ENCODE results near the gene PCBP3.

DNA sequence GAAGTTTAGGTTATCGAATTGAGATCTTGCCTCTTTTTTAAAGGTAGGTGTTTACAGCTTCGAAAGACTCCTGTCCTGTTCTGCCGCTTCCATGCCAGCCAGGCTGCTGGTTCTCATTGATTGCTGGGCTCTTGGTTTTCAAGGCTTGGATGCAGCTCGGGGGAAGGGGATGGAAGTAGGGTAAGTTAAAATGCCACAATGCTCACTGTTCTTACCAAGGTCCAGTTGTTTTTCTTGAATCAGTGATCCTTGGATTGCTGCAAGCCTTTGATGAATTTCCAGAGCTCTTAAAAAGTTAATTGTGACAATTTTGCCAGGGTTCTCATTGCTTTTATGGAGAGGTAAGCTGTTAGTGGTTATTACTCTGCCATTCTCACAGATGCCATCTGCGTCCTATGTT, 74.9 kb downstream of the PCBP3 start:
- TF ChIP-seq, protein P1, sequence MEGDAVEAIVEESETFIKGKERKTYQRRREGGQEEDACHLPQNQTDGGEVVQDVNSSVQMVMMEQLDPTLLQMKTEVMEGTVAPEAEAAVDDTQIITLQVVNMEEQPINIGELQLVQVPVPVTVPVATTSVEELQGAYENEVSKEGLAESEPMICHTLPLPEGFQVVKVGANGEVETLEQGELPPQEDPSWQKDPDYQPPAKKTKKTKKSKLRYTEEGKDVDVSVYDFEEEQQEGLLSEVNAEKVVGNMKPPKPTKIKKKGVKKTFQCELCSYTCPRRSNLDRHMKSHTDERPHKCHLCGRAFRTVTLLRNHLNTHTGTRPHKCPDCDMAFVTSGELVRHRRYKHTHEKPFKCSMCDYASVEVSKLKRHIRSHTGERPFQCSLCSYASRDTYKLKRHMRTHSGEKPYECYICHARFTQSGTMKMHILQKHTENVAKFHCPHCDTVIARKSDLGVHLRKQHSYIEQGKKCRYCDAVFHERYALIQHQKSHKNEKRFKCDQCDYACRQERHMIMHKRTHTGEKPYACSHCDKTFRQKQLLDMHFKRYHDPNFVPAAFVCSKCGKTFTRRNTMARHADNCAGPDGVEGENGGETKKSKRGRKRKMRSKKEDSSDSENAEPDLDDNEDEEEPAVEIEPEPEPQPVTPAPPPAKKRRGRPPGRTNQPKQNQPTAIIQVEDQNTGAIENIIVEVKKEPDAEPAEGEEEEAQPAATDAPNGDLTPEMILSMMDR (IDR thresholded peaks at IDR 0.05), result no peak
- no peak for TF ChIP-seq POLR2A (IDR thresholded peaks at IDR 0.05)
